HEK293T (cell line): ENCODE measurements around the gene PILRB.

ENCODE experiments used
- CTCF ChIA-PET: fragments of 350-600 bp; formaldehyde crosslinking; extraction: SDS; loops from one replicate; lab custom pipeline; 2021; ENCODE audit warnings: antibody characterized with exemption, inconsistent platforms; lab: Yijun Ruan, JAX
- POLR2A ChIA-PET: fragments of 350-600 bp; formaldehyde crosslinking; extraction: SDS; loops from one replicate; lab custom pipeline; 2020; ENCODE audit warnings: antibody characterized with exemption, inconsistent platforms; lab: Yijun Ruan, JAX
- DNase-seq: peaks from one replicate; pipeline ENCODE4 v3.0.0; 2012; ENCODE audit warnings: mixed read lengths; ENCODE audit errors: extremely low spot score
- ARNT ChIP-seq: fragments of 450-650 bp; IDR thresholded peaks from 2 replicates; pipeline ENCODE4 v1.6.1; 2017; ENCODE audit warnings: mild to moderate bottlenecking
- BHLHE40 ChIP-seq: fragments of 450-650 bp; IDR thresholded peaks from 2 replicates; pipeline ENCODE4 v1.6.1; 2016; ENCODE audit warnings: mild to moderate bottlenecking, moderate library complexity, borderline replicate concordance
- CTBP1 ChIP-seq: fragments of 450-650 bp; IDR thresholded peaks from 2 replicates; pipeline ENCODE4 v1.6.1; 2016; ENCODE audit warnings: borderline replicate concordance
- ELF4 ChIP-seq: fragments of 450-650 bp; IDR thresholded peaks from 2 replicates; pipeline ENCODE4 v1.6.1; 2017; ENCODE audit warnings: antibody characterized with exemption
- FOXA1 ChIP-seq: fragments of 450-650 bp; IDR thresholded peaks from 2 replicates; pipeline ENCODE4 v1.6.1; 2016; ENCODE audit warnings: mild to moderate bottlenecking
- FOXK2 ChIP-seq: fragments of 450-650 bp; IDR thresholded peaks from 2 replicates; pipeline ENCODE4 v1.6.1; 2016; ENCODE audit warnings: mild to moderate bottlenecking
- FOXM1 ChIP-seq: fragments of 450-650 bp; IDR thresholded peaks from 2 replicates; pipeline ENCODE4 v1.6.1; 2017; ENCODE audit warnings: mild to moderate bottlenecking, borderline replicate concordance
- HDGF ChIP-seq: fragments of 450-650 bp; IDR thresholded peaks from 2 replicates; pipeline ENCODE4 v1.6.1; 2017; ENCODE audit warnings: antibody characterized with exemption, borderline replicate concordance
- L3MBTL2 ChIP-seq: fragments of 450-650 bp; conservative IDR thresholded peaks from 2 replicates; pipeline ENCODE4 v1.6.1; 2016; ENCODE audit warnings: mild to moderate bottlenecking
- LEF1 ChIP-seq: fragments of 450-650 bp; IDR thresholded peaks from 2 replicates; pipeline ENCODE4 v1.6.1; 2017; ENCODE audit warnings: mild to moderate bottlenecking, borderline replicate concordance
- NFRKB ChIP-seq: fragments of 450-650 bp; IDR thresholded peaks from 2 replicates; pipeline ENCODE4 v1.6.1; 2016; ENCODE audit warnings: mild to moderate bottlenecking, moderate library complexity
- PKNOX1 ChIP-seq: fragments of 450-650 bp; IDR thresholded peaks from 2 replicates; pipeline ENCODE4 v1.6.1; 2016
- SP1 ChIP-seq: fragments of 450-650 bp; IDR thresholded peaks from 2 replicates; pipeline ENCODE4 v1.6.1; 2017
- SUZ12 ChIP-seq: fragments of 450-650 bp; IDR thresholded peaks from 2 replicates; pipeline ENCODE4 v1.6.1; 2016; ENCODE audit warnings: mild to moderate bottlenecking
- TARDBP ChIP-seq: fragments of 450-650 bp; IDR thresholded peaks from 2 replicates; pipeline ENCODE4 v1.6.1; 2016
- ZNF384 ChIP-seq: fragments of 450-650 bp; IDR thresholded peaks from 2 replicates; pipeline ENCODE4 v1.6.1; 2016

PILRB gene

GRCh38 chr7:100353685-100354330 is 4.1 kb upstream of the PILRB start:
- no peak for TF ChIP-seq CTBP1
- no peak for TF ChIP-seq ZNF384
- no peak for TF ChIP-seq PKNOX1
- no peak for TF ChIP-seq FOXA1
- TF ChIP-seq ARNT, result no peak
- TF ChIP-seq SP1, result no peak
- TF ChIP-seq BHLHE40, result no peak
- TF ChIP-seq LEF1, result no peak
- TF ChIP-seq FOXK2, result no peak
- ChIA-PET POLR2A (no interaction called here), CTCF (no interaction called here)
- no peak for DNase-seq

- TF ChIP-seq ZNF384 (no peak), FOXA1 (no peak), HDGF (no peak), BHLHE40 (no peak), NFRKB (no peak), SUZ12 (no peak), FOXK2 (no peak), PKNOX1 (no peak), FOXM1 (no peak), L3MBTL2 (no peak), TARDBP (no peak), ARNT (no peak), SP1 (no peak), ELF4 (no peak), CTBP1 (no peak), LEF1 (no peak)
- no peak for DNase-seq
- POLR2A ChIA-PET, result no interaction called here
- CTCF ChIA-PET, result no interaction called here
Observed at GRCh38 chr7:100356416-100357068, 1.4 kb upstream of the PILRB start.

- TF ChIP-seq SP1, result no peak
- TF ChIP-seq ZNF384, result no peak
- no peak for TF ChIP-seq ARNT
- no peak for TF ChIP-seq FOXM1
- no peak for TF ChIP-seq TARDBP
- no peak for TF ChIP-seq ELF4
- TF ChIP-seq FOXK2, result no peak
- no peak for TF ChIP-seq PKNOX1
- no peak for TF ChIP-seq CTBP1
- ChIA-PET POLR2A (no interaction called here), CTCF (no interaction called here)
- no peak for DNase-seq
Observed at GRCh38 chr7:100357131-100357561, 771 bp upstream of the PILRB start.

GRCh38 chr7:100358857-100359212 is 918 bp downstream of the PILRB start:
- CTCF ChIA-PET, result no interaction called here
- no peak for TF ChIP-seq LEF1
- TF ChIP-seq TARDBP, result no peak
- no peak for TF ChIP-seq BHLHE40
- no peak for TF ChIP-seq PKNOX1
- no peak for TF ChIP-seq ARNT
- no peak for TF ChIP-seq HDGF
- no peak for TF ChIP-seq FOXM1
- no peak for TF ChIP-seq FOXA1
- DNase-seq, result no peak
- POLR2A ChIA-PET, result no interaction called here

- CTCF ChIA-PET, result no interaction called here
- POLR2A ChIA-PET, result no interaction called here
- no peak for DNase-seq
- TF ChIP-seq SUZ12 (no peak), PKNOX1 (no peak), LEF1 (no peak), CTBP1 (no peak), FOXA1 (no peak), HDGF (no peak), FOXM1 (no peak), ELF4 (no peak), SP1 (no peak), TARDBP (no peak), NFRKB (no peak)
Observed at GRCh38 chr7:100360135-100360854, 2.4 kb downstream of the PILRB start.
